Right renal cortex interstitium (tissue), 3 donors: ENCODE data around the gene OTOP1. TPM values are rescaled to one million over a fixed set of nuclear protein-coding genes. Genes with fewer than 3 reads are reported as not detected.
"Not testable (repeated sequence)": the region's sequence is repeated elsewhere in the genome, so short reads cannot be mapped to it uniquely, and the experiment has no call there.

Experiments
- DNase-seq, 3 donors: peaks; one replicate each; pipeline ENCODE4 v3.0.0-alpha.2; 2013; ENCODE audit warnings: low read depth in 3 of 3, low spot score in 2 of 3
- polyA plus RNA-seq, 3 donors: library from polyadenylated mRNA; unstranded; fragments of 120-200 nt; gene quantifications; one replicate each; pipeline ENCODE4 v1.2.1, GENCODE V29; 2013; ENCODE audit not compliant: insufficient read length in 3 of 3

The OTOP1 gene
- polyA plus RNA-seq, 3 donors: 0.10 TPM; not detected in 2

DNA sequence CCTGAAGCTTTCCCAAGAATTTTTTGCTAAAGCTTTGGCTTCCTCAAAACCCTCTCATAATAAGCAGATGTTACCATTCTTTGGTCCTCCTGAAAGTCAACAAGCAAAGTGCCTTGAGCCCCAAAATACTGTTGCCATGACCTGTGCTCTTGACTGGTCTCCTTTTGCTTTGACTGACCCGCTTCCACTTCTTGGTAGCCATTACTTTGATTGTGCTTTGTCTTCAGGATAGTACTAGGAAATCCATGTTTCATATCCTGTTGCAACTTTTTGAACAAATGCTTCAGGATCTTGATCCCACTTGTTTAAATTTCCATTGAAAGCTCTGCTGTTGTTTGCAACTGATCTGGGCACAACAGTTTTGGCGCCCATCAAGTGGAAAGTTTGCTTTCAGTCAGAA, 6.9 kb upstream of the OTOP1 start:
- DNase-seq: no peak

DNA sequence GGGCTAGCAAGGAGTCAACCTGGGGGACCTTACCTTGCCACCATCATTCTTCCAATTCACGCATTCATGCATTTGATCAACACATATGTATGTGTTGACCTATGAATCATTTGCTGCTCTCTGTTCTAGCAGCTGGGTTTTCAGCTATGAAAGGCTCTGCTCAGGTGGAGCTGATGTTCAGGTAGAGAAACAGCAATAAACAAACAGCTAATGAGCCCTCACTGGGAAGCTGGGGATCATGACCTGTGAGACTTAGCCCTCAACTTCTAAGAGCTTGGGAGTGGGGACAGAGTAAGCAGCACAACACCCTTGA, 1.6 kb upstream of the OTOP1 start:
- DNase-seq: no peak

GRCh38 chr4:4227510-4228355, 1.0 kb upstream of the OTOP1 start:
- DNase-seq: no peak

DNA sequence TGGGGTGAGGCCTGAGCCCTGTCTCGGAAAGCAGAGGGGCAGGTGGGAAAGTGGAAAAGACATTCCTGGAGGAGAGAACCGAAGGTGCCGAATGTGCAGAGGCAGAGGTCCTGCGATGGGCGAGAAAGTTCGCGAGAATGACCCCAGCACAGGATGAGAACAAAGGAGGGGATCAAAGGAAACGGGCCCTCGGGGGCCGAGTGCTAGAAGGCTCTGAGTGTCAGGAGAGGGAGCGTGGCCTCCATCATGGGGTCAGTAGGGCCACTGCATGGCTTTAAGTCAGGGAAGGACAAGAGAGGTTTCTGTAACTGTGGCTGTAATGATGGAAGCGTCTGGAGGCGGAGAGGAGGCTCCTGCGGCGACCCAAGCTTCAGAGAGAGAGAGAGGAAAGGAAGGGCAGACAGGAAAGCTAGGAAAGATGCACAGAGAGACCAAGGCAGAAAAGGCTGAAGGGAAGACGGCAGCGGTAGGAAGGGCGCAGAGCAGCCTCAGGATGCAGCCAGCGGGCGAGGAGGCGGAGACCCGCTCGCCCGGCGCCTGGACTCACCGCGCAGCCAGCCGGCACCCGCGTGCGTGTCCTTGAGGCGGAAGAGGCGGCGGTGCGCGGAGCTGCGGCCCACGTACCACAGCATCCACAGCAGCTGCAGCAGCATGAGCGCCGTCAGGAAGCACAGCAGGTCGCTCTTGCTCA, 669 bp downstream of the OTOP1 start:
- DNase-seq: no peak

DNA sequence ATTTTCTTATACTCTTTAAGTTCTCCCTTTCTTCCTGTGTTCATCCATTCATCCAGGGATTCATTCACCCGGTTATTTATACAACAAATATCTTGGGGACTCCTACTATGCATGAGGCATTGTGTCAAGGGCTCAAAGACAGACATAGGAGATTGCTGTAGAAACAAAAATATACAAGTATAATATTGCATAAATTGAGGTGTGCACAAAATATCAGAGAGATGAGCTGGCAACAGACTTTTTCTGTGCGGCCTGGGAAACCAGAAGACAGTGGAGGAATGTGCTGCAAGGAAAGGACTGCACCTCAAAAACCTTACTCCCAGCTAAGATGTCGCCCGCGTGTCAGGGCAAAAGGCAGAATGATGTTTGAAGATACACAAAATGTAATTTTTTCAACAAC, 9.6 kb downstream of the OTOP1 start:
- DNase-seq: no peak

GRCh38 chr4:4216648-4217047, 10.1 kb downstream of the OTOP1 start:
- DNase-seq: no peak

GRCh38 chr4:4213674-4214073, 13.1 kb downstream of the OTOP1 start:
- not testable (repeated sequence) for DNase-seq

DNA sequence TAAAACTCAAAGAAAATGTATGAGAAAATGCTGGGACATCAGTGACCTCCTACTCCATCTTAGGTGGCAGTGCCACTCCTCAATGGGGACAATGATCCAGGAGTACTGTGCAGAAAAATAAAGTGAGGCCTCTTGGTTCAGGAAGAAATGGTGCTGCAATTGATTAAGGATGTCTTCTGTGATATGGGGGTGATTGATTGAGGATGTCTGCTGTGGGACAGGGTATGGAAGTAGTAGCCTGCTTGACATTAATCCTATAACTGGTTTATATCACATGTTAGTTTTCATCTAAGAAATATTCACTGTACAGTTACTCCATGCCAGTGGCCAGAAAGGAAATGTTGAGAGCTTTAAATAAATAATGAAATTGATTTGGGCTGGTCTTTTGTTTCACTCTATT, 20.5 kb downstream of the OTOP1 start:
- DNase-seq: no peak

DNA sequence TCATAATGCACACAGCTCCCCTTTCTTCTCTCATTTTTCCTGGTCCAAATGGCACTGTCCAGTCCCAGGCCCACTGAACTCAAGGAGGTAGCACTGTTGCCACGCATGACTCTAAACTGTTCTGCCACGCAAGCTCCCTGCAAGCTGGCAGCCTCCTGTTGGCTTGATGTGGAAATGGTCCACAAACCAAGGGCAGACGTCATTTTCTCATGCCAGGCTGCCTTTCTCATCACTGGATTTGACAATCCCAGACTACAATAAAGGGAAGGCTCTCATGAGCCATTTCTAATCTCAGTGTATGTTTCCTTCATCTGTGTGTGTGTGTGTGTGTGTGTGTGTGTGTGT, 22.4 kb downstream of the OTOP1 start:
- DNase-seq: no peak

- no peak for DNase-seq
Observed at GRCh38 chr4:4203688-4204400, 22.9 kb downstream of the OTOP1 start.

DNA sequence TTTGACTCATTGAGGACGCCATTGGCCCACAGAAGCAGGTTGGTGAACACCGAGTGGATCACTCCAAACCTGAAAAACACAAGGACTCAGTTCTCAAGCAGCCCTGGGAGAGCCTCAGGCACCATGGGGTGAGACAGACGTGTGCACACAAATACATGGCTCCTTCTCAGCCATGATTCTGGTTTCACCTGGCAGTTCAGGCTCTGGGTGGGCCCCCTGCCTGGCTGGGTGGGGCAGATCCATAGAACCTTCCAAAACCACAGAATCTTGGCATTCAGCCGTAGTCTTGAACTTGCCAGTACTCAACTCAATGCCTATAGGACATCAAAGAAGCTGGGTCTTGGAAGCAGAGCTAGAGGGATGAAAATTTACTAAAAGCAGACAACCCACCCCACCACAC, 24.2 kb downstream of the OTOP1 start:
- DNase-seq: no peak

GRCh38 chr4:4200624-4201023, 26.1 kb downstream of the OTOP1 start:
- DNase-seq: no peak

- no peak for DNase-seq
Observed at GRCh38 chr4:4195354-4195753, 31.4 kb downstream of the OTOP1 start.

DNA sequence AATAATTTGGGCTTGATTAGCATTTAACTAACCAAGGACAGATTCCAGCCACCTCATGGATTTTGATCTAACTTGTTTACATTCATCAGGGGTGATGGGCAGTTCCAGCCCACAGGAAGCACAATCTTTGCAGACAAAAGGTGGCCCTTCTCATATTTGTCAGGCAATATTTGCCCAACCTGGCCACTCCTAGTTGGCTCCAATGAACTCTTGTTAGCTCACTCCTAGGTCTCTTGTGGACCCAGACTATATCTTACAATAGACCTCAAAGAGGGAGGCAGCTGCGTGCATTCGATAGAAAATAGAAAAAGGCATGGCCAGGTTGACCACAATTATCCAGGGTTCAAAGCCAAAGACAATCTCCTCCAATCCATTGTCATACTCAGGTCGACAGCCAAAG, 38.2 kb downstream of the OTOP1 start:
- not testable (repeated sequence) for DNase-seq

- DNase-seq: no peak
Observed at GRCh38 chr4:4185528-4185927, 41.2 kb downstream of the OTOP1 start.

DNA sequence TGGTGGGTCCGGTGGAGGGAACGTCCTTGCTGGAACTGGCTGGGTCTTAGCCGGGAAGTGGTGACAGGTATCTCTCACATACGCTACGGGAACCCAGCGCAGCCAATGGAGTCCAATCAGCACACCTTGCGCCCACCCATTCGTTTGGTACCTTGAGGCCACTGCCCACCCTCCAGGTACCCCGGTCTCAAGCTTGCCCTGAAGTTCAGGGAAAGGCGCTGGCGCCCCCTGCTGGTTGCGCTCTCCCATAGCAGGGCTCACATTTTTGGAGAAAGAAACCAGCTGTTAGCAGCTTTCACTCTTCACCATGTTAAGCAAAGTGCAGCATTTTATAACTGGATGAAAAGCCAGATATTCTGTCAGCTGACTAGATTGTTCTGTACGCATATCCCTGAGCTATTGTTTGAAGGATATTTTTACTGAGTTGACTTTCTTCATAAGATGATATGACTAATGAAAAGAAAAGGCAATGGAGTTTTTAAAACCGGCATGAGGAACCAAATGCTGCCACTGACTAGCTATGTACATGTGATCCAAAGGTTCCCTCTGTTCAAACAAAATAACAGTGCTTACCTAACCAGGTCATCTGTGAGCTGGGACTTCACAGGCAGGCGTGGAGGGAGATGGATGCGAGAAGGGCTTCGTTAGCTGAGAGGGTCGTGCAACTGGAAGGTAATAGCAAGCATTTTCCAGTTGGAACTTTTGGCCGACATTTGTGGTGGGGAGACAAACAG, 43.7 kb downstream of the OTOP1 start:
- DNase-seq: no peak

- DNase-seq: no peak
Observed at GRCh38 chr4:4170596-4171150, 56.1 kb downstream of the OTOP1 start.

DNA sequence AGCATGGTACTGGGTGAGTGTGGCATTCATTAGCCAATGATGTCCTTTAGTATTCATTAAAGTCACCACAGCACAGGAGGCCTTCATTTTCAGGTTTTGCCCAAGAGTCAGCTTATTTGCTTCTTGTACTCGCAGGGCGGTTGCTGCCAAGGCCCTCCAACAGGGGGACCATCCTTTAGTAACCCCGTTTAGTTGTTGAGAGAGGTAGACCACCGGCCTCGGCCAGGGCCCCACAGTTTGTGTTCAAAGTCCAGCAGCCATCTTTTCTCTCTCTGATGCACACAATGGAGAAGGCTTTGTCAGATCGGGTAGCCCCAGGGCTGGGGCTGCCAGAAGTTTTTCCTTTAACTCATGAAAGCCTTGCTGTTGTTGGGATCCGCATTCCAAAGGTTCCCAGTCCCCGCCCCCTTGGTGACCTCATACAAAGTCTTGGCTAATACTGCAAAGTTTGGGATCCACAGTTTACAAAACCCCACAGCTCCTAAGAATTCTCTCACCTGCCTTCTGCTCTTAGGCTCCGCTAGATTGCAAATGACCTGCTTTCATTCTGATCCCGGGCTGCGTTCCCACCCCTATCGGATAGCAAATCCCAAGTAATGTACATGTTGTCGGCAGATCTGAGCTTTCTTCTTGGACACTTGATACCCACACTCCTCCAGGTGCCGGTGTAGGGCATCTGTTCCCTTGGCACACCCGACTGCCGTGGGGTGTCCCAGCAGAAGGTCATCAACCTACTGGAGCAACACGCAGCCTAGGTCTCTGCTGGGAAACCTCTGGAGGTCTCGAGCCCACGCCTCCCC, 58.5 kb downstream of the OTOP1 start:
- not testable (repeated sequence) for DNase-seq

GRCh38 chr4:4166986-4167385, 59.7 kb downstream of the OTOP1 start:
- DNase-seq: not testable (repeated sequence)
